Islet of Langerhans (tissue), 1 donor: ENCODE data around the gene ADAMTS18.

Source experiments
- FAIRE-seq: peaks from one replicate; lab custom pipeline; 2011; peaks lifted over from hg19 to GRCh38; lab: Jason Lieb, UNC

ADAMTS18 gene

DNA sequence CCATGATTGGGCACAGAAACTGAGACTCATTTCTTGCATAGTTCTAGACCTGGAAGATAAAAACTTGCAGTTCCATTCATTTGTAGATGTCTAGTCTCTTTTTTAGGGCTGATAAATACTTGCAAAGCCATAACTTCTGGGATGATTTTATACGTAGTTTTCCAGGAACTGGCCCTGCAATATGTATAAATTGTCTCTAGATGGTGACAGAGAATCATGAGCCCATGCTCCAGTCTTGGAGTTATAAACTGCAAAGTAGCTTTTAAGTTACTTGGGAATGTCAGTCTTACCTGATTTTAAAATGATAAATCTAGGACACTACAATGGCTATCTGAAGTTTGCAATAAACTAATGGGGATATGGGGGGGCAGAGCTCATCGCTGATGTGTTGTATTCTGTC is 3.0 kb upstream of the ADAMTS18 start:
- FAIRE-seq = no peak

- FAIRE-seq = no peak
These were observed 512 bp upstream of the ADAMTS18 start for GRCh38 chr16:77435272-77435820.

DNA sequence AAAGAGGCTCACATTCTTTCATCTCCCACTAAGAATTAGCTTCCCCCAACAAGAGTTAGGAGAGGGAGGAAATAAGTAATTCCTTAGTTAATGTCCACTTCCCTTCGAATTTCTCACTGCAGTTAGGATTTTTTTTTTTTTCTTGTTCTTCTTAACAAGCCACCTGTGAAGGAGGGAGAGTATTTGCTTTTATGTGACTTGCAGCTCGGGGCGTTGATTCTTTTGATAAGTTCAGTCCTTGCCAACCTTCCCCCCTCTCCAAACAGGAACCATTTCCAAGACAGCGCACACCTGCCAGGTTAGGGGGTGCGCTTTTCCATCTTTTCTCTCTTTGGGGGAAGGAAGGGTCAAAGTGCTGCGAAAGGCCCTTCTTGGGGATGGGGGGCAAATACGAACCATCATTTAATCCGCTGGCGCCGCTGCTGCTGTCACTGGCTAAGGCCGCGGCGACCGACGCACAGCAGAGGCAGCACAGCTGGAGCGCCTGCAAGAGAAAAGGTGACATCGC is 758 bp downstream of the ADAMTS18 start:
- no peak for FAIRE-seq

GRCh38 chr16:77433146-77433545 is 1.7 kb downstream of the ADAMTS18 start:
- FAIRE-seq = no peak

GRCh38 chr16:77432264-77432663 is 2.6 kb downstream of the ADAMTS18 start:
- no peak for FAIRE-seq

- FAIRE-seq = no peak
These were observed 3.8 kb downstream of the ADAMTS18 start for GRCh38 chr16:77430787-77431585.

- FAIRE-seq = no peak
These were observed 4.5 kb downstream of the ADAMTS18 start for GRCh38 chr16:77430360-77430759.

DNA sequence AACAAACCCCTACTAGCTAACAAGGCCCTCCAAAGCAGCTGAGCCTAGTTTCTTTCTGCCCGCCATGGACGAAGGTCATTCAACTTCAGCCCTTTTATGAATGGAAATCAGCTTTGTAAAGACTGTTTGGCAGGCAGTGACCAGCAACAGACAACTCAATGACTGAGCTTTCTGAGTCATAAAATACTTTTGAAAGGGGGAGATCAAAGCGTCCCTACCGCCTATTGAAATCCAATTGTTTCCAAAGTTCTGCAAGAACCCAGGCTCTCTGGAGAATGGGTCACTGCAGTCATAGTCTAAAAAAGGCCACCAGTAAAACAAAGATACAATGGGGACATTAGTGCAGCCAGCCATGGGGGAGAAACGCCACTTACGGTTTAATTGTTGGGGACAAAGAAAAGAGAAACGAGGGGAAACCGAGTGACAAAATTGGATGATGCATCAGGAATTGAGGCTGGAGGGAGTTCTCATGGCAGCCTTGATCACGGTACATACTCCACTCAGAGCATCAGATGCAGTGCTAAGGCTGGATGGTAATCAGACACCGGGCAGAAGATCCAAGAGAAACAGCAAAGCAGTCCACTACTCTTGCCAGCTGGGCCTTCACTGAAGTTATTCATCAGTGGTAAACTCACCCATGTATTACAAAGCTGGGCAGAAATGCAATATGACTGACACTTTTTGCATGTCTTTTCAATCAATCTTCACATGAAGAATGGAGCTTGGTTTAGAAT is 9.8 kb downstream of the ADAMTS18 start:
- FAIRE-seq = no peak

GRCh38 chr16:77422196-77422784 is 12.5 kb downstream of the ADAMTS18 start:
- FAIRE-seq = no peak

DNA sequence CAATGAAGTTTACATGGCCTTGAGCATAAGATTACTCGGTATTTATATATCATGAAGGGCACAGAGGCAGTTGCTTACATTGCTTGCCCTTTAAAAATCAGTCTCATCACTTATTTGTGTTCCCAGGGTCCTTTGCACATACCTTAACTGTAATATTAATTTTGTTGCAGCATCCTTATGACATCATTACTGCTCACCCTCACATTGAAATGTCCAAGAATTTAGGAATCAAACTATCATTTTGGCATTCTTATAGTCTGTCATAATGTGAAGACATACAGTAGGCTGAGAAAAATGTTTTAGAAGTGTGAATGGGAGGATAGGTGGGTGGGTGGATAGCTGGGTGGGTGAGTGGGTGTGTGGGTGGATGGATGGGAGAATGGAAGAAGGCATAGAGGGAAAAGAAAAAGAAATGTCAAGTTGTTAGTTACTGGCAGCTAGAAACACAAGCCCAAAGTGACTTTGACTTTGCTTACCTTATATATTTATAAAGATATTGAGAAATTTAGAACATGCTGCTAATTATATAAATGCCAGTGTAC is 17.8 kb downstream of the ADAMTS18 start:
- no peak for FAIRE-seq

DNA sequence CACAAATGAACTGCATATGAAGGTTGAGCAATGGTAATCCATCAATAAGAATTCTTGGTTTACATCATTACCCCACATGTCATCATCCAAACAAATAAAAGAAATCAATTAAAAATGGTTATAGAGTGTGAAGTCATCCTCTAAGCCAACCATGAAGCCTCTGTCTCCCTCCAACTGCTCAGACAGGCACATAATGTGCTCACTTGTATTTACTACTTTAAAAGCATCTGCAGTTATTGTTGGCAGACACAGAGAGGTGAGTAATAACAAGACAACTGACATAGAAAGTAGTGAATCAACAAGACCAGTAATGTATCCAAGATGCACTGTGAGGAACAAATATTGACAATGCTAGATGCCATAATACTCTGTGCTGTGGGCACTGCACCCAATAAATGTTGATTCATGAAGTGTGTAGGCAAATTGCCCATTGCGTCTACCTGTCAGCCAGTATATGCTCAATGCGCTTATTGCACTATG is 20.0 kb downstream of the ADAMTS18 start:
- no peak for FAIRE-seq

- FAIRE-seq = no peak
These were observed 24.4 kb downstream of the ADAMTS18 start for GRCh38 chr16:77410449-77410848.

GRCh38 chr16:77409311-77409710 is 25.5 kb downstream of the ADAMTS18 start:
- FAIRE-seq = no peak

- no peak for FAIRE-seq
These were observed 26.2 kb downstream of the ADAMTS18 start for GRCh38 chr16:77408607-77409006.

- no peak for FAIRE-seq
These were observed 28.2 kb downstream of the ADAMTS18 start for GRCh38 chr16:77406680-77407079.

- FAIRE-seq = no peak
These were observed 30.1 kb downstream of the ADAMTS18 start for GRCh38 chr16:77404775-77405174.

GRCh38 chr16:77403732-77404131 is 31.1 kb downstream of the ADAMTS18 start:
- no peak for FAIRE-seq

GRCh38 chr16:77402672-77403071 is 32.2 kb downstream of the ADAMTS18 start:
- no peak for FAIRE-seq

GRCh38 chr16:77402118-77402517 is 32.7 kb downstream of the ADAMTS18 start:
- FAIRE-seq = no peak

DNA sequence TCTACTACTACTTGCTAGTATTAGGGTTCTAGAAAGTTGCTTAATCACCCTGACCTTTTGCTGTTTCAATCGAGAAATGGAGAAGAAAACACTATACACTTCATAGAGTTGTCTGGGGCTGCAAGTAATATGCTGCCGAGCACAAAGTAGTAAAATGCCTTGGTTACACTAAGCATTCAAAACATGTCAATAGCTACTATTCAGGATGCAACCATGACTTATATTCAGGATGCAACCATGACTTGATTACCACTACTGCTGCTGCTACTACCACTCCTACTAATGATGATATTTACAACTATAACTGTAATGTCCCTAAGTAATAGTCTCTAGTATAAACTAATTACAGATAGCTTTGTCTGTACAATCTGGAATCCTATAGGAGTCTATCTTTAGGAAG is 35.3 kb downstream of the ADAMTS18 start:
- no peak for FAIRE-seq

DNA sequence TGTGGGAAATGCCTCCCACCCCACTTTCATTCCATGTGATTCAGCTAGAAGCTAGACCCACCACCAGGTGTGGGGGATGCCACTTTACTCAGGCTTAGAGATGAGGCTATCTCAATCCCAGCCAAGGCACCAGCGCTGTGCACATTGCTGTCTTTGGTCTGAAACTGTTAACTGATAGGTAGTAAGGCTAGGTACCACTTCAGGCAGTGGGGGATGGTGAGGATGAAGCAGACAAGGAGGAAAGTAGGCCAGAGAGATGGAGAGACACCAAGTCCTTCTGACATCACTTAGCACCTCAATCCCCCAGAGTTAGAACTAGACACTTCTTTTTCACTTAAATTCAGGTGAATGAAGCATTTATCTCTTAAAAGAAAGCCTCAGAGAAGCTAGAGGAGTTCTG is 35.8 kb downstream of the ADAMTS18 start:
- no peak for FAIRE-seq

- FAIRE-seq = no peak
These were observed 36.3 kb downstream of the ADAMTS18 start for GRCh38 chr16:77398495-77398894.
